Endothelial cell of umbilical vein (primary cell): Measurements from ENCODE around the gene TDP1. TPM values are rescaled to one million over a fixed set of nuclear protein-coding genes. Genes with fewer than 3 reads are reported as not detected.

Experiments used
- BruUV-seq: library from RNA; stranded (reverse); fragments of 400-500 nt; replicated peaks from 2 replicates; lab custom pipeline; 2021; lab: Mats Ljungman, UMichigan
- CTCF ChIA-PET: fragments of 300-600, 350-600 bp; sonication (Branson Sonifier 250); formaldehyde crosslinking; loops from one replicate; lab custom pipeline; 2021; ENCODE audit warnings: antibody characterized with exemption, inconsistent platforms; lab: Charles Lee
- POLR2A ChIA-PET: fragments of 300-600, 350-600 bp; sonication (Branson Sonifier 250); formaldehyde crosslinking; loops from one replicate; lab custom pipeline; 2021; ENCODE audit warnings: antibody characterized with exemption, inconsistent platforms; lab: Charles Lee
- DNase-seq: peaks from one replicate; pipeline ENCODE4 v3.0.0-alpha.2; 2011; ENCODE audit warnings: low read depth, low spot score
- FAIRE-seq: peaks from 2 replicates; lab custom pipeline; 2011; peaks lifted over from hg19 to GRCh38; lab: Jason Lieb, UNC
- H2AFZ ChIP-seq: 2 replicates; pipeline ENCODE4 v1.6.0; 2012; ENCODE audit warnings: low read depth, low read length, control low read depth, inconsistent platforms
- H3K27ac ChIP-seq: 2 replicates; pipeline ENCODE4 v1.5.1; 2011; ENCODE audit warnings: low read depth, mild to moderate bottlenecking, control low read depth, low read length, moderate library complexity; ENCODE audit not compliant: insufficient read depth
- H3K27me3 ChIP-seq, 2 experiments: 2 replicates each; pipeline versions ENCODE4 v1.6.0 to v1.6.1; 2011; ENCODE audit warnings: low read length in 2 of 2, mixed read lengths in 1 of 2; ENCODE audit not compliant: control insufficient read depth in 2 of 2, insufficient read depth in 2 of 2
- H3K36me3 ChIP-seq, 2 experiments: 2 replicates in 1 of 2; 3 replicates in 1 of 2; pipeline ENCODE4 v1.5.1; 2011; ENCODE audit warnings: low read length in 2 of 2, mild to moderate bottlenecking in 1 of 2, moderate library complexity in 1 of 2; ENCODE audit not compliant: control insufficient read depth in 2 of 2, insufficient read depth in 2 of 2; ENCODE audit errors: extremely low read depth in 1 of 2
- H3K4me1 ChIP-seq: 3 replicates; pipeline ENCODE4 v1.5.1; 2011; ENCODE audit warnings: mild to moderate bottlenecking, low read length; ENCODE audit not compliant: control insufficient read depth, insufficient read depth; ENCODE audit errors: extremely low read depth
- H3K4me2 ChIP-seq: 2 replicates; pipeline ENCODE4 v1.6.1; 2011; ENCODE audit warnings: low read length, control low read depth, mixed read lengths; ENCODE audit not compliant: insufficient read depth
- H3K4me3 ChIP-seq, 3 experiments: fragments of 200-600 bp in 1 of 3; sonication (generic), shearing (Covaris generic) in 1 of 3; replicated peaks in 1 of 3; 2 replicates each; pipeline ENCODE4 v1.5.1; 2011 to 2016; ENCODE audit warnings: control low read depth in 3 of 3, low read length in 3 of 3, mild to moderate bottlenecking in 2 of 3, inconsistent platforms in 1 of 3, low read depth in 1 of 3, moderate library complexity in 1 of 3; ENCODE audit not compliant: insufficient read depth in 1 of 3
- H3K79me2 ChIP-seq: 2 replicates; pipeline ENCODE4 v1.6.0; 2012; ENCODE audit warnings: low read length, inconsistent platforms; ENCODE audit not compliant: control insufficient read depth, insufficient read depth
- H3K9ac ChIP-seq: replicated peaks from 2 replicates; pipeline ENCODE3; 2011; ENCODE audit warnings: low read length, control low read depth; ENCODE audit not compliant: insufficient read depth; ENCODE audit errors: extremely low read depth
- H3K9me1 ChIP-seq: replicated peaks from 3 replicates; pipeline ENCODE4 v1.6.0; 2011; ENCODE audit warnings: mild to moderate bottlenecking, low read length; ENCODE audit not compliant: control insufficient read depth, insufficient read depth; ENCODE audit errors: extremely low read depth
- H3K9me3 ChIP-seq: replicated peaks from 2 replicates; pipeline ENCODE4 v1.5.1; 2012; ENCODE audit warnings: low read length, inconsistent platforms; ENCODE audit not compliant: control insufficient read depth, insufficient read depth
- H4K20me1 ChIP-seq: replicated peaks from 2 replicates; pipeline ENCODE3; 2011; ENCODE audit warnings: mild to moderate bottlenecking, low read length; ENCODE audit not compliant: control insufficient read depth, insufficient read depth; ENCODE audit errors: extremely low read depth
- EZH2 ChIP-seq: IDR thresholded peaks from 2 replicates; pipeline ENCODE4 v1.6.1; 2012; ENCODE audit warnings: borderline replicate concordance, low read depth, mild to moderate bottlenecking, moderate library complexity, low read length, inconsistent platforms; ENCODE audit not compliant: severe bottlenecking
- JUN ChIP-seq: IDR thresholded peaks from 2 replicates; pipeline ENCODE4 v1.6.1; 2011; ENCODE audit warnings: borderline replicate concordance, low read depth; ENCODE audit not compliant: insufficient read length, insufficient read depth
- MYC ChIP-seq: IDR thresholded peaks from one replicate; pipeline ENCODE4 v1.6.1; 2011; ENCODE audit warnings: mild to moderate bottlenecking, low read depth, low read length
- POLR2A ChIP-seq: IDR thresholded peaks from 2 replicates; pipeline ENCODE4 v1.6.1; 2012; ENCODE audit warnings: low read depth, mild to moderate bottlenecking, control low read depth, low read length
- POLR2AphosphoS5 ChIP-seq: IDR thresholded peaks from 2 replicates; pipeline ENCODE4 v1.6.1; 2012; ENCODE audit warnings: low read depth, mild to moderate bottlenecking, control low read depth, low read length, moderate library complexity; ENCODE audit not compliant: insufficient read depth
- dilution Hi-C: fragments of 300-500 bp; cut with MboI; formaldehyde crosslinking; loops from one replicate; pipeline ENCODE4 v1.15.0; 2019; ENCODE audit warnings: low sequenced_read_pairs; ENCODE audit not compliant: extremely low pct_ligation_motif_present
- intact Hi-C: fragments of 100-400 bp; cut with micrococcal nuclease; formaldehyde crosslinking; loops from one replicate; pipeline ENCODE4 v1.10.0; 2022
- polyA plus RNA-seq, 4 experiments: library from polyadenylated mRNA; depleted of rRNA in 3 of 4; stranded (reverse) in 3 of 4; unstranded in 1 of 4; fragments of >200 nt; gene quantifications; 2 replicates each; pipeline versions ENCODE4 v1.2.1 to v1.2.3, GENCODE V29; 2011 to 2012; ENCODE audit warnings: missing spikeins in 1 of 4
- total RNA-seq: library from RNA; stranded (reverse); gene quantifications from 2 replicates; pipeline ENCODE4 v1.2.3, GENCODE V29; 2021
- TF ChIP-seq, protein P1 (sequence below), 2 donors: IDR thresholded peaks; 1 replicate in 1 of 2; 2 replicates in 1 of 2; pipeline ENCODE4 v1.5.1; 2011; ENCODE audit warnings: low read length in 2 of 2, mild to moderate bottlenecking in 2 of 2, moderate library complexity in 2 of 2, control low read depth in 1 of 2, inconsistent platforms in 1 of 2, low read depth in 1 of 2; ENCODE audit not compliant: insufficient read depth in 1 of 2; ENCODE audit errors: extremely low read depth in 1 of 2

The TDP1 gene
- total and polyA plus RNA-seq, 2 donors (not counting 3 experiments of a cell fraction or from before 2014, with no cell fraction given): 14.1 to 30.5 TPM

DNA sequence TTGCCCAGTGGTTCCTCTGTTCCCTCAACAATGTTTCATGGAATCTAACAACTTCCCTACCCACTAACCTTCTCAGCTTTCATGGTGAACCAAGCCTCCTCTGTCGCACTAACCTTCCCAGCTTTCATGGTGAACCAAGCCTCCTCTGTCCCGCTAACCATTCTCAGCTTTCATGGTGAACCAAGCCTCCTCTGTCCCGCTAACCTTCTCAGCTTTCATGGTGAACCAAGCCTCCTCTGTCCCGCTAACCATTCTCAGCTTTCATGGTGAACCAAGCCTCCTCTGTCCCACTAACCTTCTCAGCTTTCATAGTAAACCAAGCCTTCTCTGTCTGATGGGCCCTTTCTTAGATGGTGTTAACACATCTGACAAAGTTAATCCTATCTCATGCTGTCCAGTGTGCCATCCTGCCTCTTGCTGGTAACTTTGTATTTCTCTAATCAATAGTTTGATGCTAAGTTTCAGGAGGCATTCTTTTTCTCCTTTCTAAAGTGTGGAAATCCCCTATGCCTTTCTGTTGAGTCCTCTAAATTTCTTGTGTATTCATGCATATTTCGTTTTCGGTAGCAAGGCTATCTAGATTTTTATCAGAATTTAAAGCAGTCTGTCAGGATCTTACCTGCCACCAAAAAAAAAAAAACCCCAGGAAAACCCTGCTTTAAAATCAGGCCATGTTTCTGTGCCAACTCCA lies 79.3 kb downstream of the TDP1 start:
- H3K79me2 ChIP-seq: no peaks in the 10 kb centered on the region
- no peaks in the 10 kb centered on the region for H4K20me1 ChIP-seq
- TF ChIP-seq JUN: no peak
- no peaks in the 10 kb centered on the region for H3K9me3 ChIP-seq
- no TSS peak for BruUV-seq
- DNase-seq: no peak
- peaks cover 1 to 7% of the 10 kb centered on the region in 2 experiments for H3K36me3 ChIP-seq
- no peaks in the 10 kb centered on the region for H3K27me3 ChIP-seq
- H3K9me1 ChIP-seq: no peaks in the 10 kb centered on the region
- no peaks in the 10 kb centered on the region for H3K4me1 ChIP-seq
- no peak for FAIRE-seq
- H3K4me2 ChIP-seq: no peak overlapping the region
- intact Hi-C loops (no loop called here), dilution Hi-C loops (no loop called here)
- H3K4me3 ChIP-seq: no peak overlapping the region
- H3K9ac ChIP-seq: no peak overlapping the region
- H3K27ac ChIP-seq: no peak overlapping the region
- ChIA-PET CTCF (no interaction called here), POLR2A (no interaction called here)
- no peak overlapping the region for H2AFZ ChIP-seq

DNA sequence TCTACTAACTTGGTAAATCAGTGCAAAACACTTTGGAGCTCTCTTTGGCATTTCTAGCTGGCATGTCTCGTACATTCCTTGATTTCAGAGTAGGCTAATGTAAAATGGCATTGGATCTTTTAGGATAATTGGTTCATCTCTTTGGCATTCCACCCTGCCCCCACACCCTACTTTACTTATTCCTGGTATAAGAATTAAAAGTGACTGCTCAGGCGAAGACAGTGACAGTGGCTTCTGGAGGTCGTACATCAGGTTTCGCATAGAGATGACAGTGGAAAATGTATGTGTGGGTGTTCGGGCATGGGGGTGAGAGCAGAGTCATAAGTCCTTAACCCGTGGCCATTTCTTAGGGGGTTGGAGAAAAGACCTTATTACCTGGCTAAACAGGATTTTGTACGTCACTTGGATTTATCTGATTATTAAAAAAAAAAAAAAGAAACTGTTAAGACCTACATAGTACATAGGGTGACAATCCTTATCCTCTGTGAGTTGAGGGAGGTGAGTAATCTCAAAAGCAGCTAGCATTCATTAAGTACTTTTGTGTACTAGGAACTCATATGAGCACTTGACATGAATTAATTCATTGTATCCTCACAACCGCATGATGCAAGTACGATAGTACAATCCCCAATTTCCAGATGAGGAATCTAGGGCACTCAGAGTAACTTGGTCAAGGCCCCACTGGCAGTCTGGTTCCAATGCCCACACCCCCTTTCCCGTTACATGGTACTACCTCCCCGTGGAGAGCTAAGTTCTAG lies 83.7 kb downstream of the TDP1 start:
- Histone ChIP-seq H3K4me3 (no peak overlapping the region), H3K4me2 (no peak overlapping the region), H3K79me2 (no peaks in the 10 kb centered on the region), H3K4me1 (no peaks in the 10 kb centered on the region), H3K9me1 (no peaks in the 10 kb centered on the region), H2AFZ (no peak overlapping the region), H3K9ac (no peak overlapping the region), H3K27ac (no peak overlapping the region), H4K20me1 (no peaks in the 10 kb centered on the region), H3K36me3 (peaks cover 0 to 2% of the 10 kb centered on the region in 2 experiments), H3K27me3 (no peaks in the 10 kb centered on the region), H3K9me3 (no peaks in the 10 kb centered on the region)
- intact Hi-C loops: no loop called here
- no TSS peak for BruUV-seq
- CTCF ChIA-PET: interaction anchor here (1.2 kb wide), 1 partner anchor 66 kb away, joined by 3 read pairs; no protein-coding TSS in a partner anchor
- POLR2A ChIA-PET: no interaction called here
- DNase-seq (no peak), FAIRE-seq (no peak)
- dilution Hi-C loops: no loop called here
- no peak for TF ChIP-seq MYC
- no peak for TF ChIP-seq EZH2
- no peak for TF ChIP-seq POLR2A
- TF ChIP-seq POLR2AphosphoS5: no peak
- TF ChIP-seq, protein P1, sequence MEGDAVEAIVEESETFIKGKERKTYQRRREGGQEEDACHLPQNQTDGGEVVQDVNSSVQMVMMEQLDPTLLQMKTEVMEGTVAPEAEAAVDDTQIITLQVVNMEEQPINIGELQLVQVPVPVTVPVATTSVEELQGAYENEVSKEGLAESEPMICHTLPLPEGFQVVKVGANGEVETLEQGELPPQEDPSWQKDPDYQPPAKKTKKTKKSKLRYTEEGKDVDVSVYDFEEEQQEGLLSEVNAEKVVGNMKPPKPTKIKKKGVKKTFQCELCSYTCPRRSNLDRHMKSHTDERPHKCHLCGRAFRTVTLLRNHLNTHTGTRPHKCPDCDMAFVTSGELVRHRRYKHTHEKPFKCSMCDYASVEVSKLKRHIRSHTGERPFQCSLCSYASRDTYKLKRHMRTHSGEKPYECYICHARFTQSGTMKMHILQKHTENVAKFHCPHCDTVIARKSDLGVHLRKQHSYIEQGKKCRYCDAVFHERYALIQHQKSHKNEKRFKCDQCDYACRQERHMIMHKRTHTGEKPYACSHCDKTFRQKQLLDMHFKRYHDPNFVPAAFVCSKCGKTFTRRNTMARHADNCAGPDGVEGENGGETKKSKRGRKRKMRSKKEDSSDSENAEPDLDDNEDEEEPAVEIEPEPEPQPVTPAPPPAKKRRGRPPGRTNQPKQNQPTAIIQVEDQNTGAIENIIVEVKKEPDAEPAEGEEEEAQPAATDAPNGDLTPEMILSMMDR (IDR thresholded peaks at IDR 0.05; ENCODE audit: extremely low read depth in 1 of 2, insufficient read depth in 1 of 2, low read depth in 1 of 2, low read length in 2 of 2): no peak
